GM18499 (cell line): Measurements from ENCODE around the gene TPH2.

Experiments
- ATAC-seq: cut with Tn5 transposase; IDR thresholded peaks from one replicate; pipeline ENCODE4 v1.9.1; 2021; ENCODE audit warnings: moderate number of reproducible peaks; ENCODE audit not compliant: insufficient read depth, unreplicated experiment

The TPH2 gene

DNA sequence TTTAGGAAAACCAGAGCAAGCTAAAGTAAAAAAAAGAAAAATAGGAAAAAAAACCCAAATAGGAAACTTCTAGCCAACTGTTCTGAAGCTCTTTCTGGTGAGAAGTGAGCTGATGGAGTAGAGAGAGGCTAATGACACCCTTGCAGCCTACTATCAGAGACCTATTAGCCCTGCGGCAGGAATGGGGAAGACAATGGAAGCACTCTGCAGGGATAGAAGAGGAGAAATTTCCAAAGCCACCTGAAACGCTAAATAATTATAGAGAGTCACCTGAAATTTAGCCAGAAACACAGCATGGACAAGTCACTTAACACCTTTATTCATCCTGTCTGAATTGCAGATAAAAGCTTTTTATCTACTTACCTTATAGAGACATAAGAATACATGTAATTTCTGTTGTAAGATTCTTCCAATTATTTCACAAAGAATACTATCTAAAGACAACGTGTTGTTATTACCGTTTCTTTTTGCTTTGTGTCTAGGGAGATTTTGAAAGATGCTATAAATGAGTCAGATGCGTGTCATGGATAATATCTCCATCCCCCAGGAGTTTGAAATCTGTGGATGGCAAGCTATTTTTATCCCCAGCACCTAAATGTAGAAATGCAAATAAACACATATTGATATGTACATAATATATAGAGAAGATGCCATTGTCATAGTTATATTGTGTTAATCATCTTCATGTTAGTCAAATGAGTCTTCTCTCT is 138.6 kb downstream of the TPH2 start:
- no peak for ATAC-seq

- no peak for ATAC-seq
Observed at GRCh38 chr12:72081777-72082176, 143.1 kb downstream of the TPH2 start.
